ENCODE results near the gene ENTHD1.
"Not testable (repeated sequence)": the region's sequence is repeated elsewhere in the genome, so short reads cannot be mapped to it uniquely, and the experiment has no call there.

The ENTHD1 gene

GRCh38 chr22:39897841-39898240, 4.3 kb upstream of the ENTHD1 start:
- no peak for DNase-seq

- no peak for DNase-seq
Observed at GRCh38 chr22:39896313-39896996, 2.9 kb upstream of the ENTHD1 start.

DNA sequence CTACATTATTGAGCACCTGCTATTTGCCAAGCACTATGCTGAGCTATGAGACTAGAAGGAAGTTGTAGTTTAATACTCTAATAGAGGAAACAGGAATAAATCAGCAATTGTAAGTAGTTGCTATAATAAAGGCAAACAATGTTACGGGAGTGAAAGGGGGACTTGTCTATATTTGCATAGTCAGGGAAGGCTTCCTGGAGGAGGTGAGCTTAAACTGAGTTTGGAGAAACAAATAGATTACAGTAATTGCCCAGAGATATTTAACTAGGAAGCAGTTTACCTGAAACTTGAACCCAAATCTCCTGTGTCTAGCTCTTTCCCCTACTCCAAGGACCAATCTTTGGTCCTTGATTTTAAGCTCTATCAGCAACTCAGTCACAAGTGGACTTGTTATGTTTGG, 2.1 kb upstream of the ENTHD1 start:
- DNase-seq = no peak

- no peak for DNase-seq
Observed at GRCh38 chr22:39894554-39895092, 1.1 kb upstream of the ENTHD1 start.

DNA sequence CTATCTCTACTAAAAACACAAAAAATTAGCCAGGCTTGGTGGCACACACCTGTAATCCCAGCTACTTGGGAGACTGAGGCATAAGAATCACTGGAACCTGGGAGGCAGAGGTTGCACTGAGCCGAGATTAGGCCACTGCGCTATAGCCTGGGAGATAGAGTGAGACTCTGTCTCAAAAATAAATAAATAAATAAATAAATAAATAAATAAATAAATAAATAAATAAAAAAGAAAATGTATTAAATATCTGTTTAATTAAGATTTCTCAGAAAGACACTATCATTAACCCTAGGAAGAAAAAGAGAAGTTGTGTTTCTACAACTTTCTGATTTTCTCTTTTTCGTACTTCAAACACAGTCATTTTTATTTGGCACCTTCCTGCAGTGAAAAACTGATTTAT, 3.6 kb downstream of the ENTHD1 start:
- not testable (repeated sequence) for DNase-seq

GRCh38 chr22:39883057-39883456, 10.5 kb downstream of the ENTHD1 start:
- no peak for DNase-seq

- no peak for DNase-seq
Observed at GRCh38 chr22:39880722-39881121, 12.8 kb downstream of the ENTHD1 start.

DNA sequence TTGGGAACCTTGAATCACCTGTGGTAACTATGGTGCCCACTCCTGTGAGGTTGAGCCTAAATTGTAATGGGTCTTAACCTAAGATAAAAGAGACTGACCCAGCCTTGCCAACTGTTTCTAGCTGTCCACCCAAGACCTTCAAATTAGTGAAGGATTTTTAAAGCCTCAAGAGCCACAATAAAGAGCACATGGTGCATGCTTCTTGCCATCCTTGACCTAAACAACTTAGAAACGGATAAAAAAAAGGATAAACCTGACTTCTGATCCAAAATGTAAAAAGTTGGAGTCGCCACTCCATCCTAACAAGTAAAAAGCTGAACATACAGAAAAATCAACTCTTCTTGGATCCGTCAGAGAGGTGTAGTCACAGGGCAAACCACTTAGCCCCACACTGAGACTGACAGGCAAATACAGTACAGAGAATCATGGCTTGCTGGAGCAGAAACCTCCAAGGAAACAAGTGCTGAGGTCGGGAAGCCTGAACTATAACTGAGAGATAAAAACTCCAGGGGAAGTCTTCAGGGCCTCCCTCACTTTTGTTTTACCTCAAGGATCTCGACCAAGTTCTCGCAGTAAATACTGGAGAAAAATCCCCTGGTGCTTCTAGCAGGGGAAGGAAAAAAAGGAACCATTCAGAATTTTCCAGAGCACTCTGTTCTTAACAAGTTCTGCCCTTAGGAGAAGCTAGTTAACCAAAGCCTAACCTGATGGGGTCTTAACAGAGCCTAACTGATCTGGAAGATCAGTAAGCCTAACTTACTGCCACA, 16.3 kb downstream of the ENTHD1 start:
- DNase-seq = no peak

DNA sequence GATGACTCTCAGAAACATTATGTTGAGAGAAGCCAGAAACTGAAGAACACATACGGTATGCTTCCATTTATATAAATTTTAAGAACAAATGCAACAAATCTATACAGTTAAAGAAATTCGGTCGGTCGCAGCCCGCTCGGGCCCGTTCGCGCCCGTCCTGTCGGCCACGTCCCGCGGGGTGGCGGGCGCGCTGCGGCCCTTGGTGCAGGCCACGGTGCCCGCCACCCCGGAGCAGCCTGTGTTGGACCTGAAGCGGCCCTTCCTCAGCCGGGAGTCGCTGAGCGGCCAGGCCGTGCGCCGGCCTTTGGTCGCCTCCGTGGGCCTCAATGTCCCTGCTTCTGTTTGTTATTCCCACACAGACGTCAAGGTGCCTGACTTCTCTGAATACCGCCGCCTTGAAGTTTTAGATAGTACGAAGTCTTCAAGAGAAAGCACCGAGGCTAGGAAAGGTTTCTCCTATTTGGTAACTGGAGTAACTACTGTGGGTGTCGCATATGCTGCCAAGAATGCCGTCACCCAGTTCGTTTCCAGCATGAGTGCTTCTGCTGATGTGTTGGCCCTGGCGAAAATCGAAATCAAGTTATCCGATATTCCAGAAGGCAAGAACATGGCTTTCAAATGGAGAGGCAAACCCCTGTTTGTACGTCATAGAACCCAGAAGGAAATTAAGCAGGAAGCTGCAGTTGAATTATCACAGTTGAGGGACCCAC, 18.2 kb downstream of the ENTHD1 start:
- DNase-seq = not testable (repeated sequence)

- DNase-seq = no peak
Observed at GRCh38 chr22:39873965-39874364, 19.6 kb downstream of the ENTHD1 start.

GRCh38 chr22:39872548-39872947, 21.0 kb downstream of the ENTHD1 start:
- DNase-seq = no peak

DNA sequence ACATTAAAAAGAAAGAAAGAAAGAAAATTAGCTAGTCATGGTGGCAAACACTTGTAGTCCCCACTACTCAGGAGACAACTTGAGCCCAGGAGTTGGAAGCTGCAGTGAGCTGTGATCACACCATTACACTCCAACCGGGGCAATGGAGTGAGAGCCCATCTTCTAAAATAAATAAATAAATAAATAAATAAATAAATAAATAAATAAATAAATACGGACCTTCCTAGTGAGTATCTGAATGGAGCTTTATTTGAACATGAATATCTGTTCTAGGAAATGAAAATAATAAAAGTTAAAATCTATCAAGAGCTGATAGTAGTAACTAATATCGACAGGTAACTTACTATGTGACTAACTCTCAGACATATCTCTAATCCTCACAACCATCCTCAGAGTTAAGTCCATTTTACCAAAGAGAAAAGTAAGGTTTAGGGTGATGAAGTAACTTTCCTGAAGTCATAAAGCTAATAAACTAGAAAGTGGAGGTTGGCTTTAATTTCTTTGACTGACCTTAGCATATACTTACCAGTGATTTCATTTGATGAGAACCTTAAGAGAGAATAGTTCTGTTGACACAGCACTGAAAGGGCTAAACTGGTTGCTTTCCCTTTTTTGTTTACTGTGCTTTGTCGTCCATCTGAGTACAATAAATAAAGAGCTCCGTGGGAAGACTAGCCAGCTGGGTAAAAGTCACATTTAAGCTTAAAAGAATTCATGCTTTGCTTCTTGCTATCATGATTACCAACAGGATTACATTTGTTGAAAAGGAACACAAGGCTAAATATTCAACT, 22.4 kb downstream of the ENTHD1 start:
- no peak for DNase-seq

DNA sequence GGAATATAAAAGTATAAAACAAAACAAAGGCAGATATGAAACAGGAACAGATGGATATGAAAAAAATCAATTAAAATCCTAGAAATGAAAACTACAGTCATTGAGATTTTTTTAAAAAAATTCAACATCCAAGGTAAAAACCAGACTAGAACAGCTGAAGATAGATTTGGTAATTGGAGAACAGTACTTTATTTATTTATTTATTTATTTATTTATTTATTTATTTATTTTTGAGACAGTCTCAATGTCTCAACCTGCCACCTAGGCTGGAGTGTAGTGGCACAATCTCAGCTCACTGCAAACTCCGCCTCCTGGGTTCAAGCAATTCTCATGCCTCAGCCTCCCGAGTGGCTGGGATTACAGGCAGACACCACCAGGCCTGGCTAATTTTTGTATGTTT, 23.8 kb downstream of the ENTHD1 start:
- not testable (repeated sequence) for DNase-seq

GRCh38 chr22:39868741-39869140, 24.8 kb downstream of the ENTHD1 start:
- no peak for DNase-seq

DNA sequence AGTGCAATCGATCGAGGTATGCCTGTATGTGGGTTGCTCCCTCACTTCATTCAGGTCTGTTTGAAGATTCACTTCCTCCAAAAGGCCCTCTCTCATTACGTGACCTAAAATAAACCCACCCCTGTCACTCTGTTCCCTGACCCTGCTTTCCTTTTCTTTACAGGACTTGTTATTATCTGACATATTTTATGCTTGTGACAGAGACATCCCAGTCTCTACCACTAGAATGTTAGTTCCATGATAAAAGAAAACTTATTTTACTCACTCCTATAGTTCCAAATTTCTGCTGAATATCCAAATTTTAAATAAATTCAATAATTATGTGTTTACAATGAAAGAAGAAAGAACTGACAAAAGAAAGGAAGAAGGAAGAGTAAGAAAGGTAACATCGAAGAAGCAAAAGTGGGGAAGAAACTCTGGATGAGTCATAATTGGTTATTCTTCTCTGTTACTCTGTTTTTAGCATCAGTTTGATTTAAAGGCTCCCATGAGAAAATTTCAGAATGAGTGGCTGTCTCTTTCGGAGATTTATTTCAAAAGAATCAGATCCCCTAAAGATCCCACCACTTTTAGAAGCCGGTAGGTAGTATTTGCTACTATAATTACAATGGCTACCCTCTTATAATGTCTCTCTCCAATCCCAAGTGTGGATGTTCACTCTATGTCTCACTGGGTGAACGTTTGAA, 33.5 kb downstream of the ENTHD1 start:
- no peak for DNase-seq

- no peak for DNase-seq
Observed at GRCh38 chr22:39856588-39856987, 37.0 kb downstream of the ENTHD1 start.

DNA sequence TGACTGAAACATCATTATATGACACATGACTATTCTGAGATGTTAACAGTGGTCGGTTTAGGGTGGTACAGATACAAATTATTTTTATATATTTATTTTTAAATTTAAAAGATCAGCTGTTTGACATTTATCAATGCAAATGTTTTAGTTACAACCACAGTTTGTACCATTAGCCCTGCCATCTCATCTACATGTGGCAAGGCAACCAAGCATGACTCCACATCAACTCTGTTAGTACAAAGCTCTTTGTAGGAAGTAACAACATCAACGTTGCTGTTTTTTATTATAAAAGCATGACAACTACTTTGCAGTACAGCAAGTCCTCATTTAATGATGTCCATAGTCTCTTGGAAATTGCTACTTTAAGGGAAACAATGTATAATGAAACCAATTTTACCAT, 40.8 kb downstream of the ENTHD1 start:
- DNase-seq = no peak

DNA sequence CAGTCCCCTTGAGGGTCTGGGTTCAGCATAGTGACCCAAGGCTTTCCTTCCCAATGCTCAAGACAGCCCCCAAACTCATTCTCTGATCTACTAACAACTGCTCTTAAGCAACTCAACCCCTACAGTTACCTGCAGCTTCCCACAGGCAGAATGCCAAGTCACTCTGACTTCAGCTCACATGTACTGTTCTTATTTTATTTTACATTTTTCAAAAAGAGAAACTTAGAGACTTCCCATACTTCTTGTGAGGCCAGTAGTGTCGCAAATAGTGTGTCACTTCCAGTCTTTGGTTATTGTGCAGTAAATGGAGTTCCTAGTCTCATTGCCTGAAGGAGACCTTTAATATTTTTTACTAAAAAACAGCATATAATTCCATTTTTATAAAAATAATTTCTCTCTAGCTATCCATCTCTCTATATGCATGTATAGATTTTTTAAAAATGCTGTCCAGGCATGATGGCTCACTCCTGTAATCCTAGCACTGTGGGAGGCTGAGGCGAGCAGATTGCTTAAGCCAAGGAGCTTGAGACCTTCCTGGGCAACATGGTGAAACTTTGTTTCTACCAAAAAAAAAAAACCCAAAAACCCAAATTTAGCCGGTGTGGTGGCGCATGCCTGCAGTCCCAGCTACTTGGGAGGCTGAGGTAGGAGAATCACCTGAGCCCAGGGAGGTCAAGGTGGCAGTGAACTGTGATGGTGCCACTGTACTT, 41.8 kb downstream of the ENTHD1 start:
- DNase-seq = no peak

DNA sequence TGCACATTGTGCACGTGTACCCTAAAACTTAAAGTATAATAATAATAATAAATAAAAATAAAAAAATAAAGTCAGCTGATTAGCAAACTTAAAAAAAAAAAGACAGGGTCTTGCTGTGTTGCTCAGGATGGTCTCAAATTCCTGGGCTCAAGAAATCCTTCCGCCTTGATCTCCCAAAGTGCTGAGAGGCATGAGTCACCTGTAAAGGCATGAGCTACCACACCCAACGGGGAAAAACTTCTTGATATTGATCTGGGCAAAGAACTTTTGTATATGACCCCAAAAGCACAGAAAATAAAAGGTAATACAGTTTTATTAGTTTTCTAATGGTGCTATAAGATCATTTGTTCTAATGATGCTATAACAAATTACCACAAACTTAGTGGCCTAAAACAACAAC, 46.1 kb downstream of the ENTHD1 start:
- DNase-seq = no peak

- DNase-seq = not testable (repeated sequence)
Observed at GRCh38 chr22:39846539-39846938, 47.0 kb downstream of the ENTHD1 start.

DNA sequence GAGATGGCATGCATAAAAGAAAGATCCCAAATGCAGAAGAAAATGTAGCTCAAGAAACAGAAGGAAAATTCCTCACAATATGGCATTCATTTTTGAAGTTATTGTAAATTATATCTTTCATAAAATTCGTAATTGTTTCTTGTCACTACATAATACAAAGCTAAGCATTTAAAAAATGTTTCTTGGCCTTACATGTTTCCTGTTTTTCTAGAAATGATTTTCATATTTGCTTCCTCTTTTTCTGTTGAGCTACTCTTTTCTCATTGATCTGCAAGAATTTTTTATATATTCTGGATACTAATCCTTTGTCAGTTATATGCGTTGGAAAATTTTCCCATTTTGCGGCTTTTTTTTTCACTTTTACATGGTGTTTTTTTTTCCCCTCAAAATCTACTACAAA, 48.0 kb downstream of the ENTHD1 start:
- DNase-seq = no peak
